ENCODE results near the gene XIST.

XIST gene

DNA sequence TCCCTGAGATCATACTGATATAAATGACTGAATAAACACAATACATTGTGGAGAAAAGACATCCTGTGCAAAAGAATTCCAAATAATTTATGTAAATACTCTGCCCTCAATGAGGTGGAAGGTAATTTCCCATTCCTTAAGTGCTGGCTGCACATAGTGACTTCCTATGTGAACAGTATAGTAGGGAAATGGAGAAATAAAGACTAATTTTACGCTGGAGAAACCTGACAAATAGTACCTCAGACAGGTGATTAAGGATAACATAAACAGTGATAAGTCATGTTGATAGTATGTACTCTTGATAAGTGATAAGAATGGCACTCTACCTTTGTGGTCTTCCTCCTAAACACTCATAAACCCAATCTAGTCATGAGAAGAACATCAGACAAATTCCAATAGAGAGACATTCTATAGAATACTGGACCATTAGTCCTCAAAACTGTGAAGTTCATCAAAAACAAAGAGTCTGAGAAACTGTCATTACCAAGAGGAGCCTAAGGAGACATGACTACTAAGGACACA is 15.5 kb downstream of the XIST start:
- H4K20me1 ChIP-seq (ENCODE audit: insufficient read depth, low read length): no peaks in the 10 kb centered on the region
- TF ChIP-seq, protein P1, sequence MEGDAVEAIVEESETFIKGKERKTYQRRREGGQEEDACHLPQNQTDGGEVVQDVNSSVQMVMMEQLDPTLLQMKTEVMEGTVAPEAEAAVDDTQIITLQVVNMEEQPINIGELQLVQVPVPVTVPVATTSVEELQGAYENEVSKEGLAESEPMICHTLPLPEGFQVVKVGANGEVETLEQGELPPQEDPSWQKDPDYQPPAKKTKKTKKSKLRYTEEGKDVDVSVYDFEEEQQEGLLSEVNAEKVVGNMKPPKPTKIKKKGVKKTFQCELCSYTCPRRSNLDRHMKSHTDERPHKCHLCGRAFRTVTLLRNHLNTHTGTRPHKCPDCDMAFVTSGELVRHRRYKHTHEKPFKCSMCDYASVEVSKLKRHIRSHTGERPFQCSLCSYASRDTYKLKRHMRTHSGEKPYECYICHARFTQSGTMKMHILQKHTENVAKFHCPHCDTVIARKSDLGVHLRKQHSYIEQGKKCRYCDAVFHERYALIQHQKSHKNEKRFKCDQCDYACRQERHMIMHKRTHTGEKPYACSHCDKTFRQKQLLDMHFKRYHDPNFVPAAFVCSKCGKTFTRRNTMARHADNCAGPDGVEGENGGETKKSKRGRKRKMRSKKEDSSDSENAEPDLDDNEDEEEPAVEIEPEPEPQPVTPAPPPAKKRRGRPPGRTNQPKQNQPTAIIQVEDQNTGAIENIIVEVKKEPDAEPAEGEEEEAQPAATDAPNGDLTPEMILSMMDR (IDR thresholded peaks at IDR 0.05; ENCODE audit: low read length): no peak
- no peak for TF ChIP-seq EZH2 (IDR thresholded peaks at IDR 0.05; ENCODE audit: borderline replicate concordance, low read length)

DNA sequence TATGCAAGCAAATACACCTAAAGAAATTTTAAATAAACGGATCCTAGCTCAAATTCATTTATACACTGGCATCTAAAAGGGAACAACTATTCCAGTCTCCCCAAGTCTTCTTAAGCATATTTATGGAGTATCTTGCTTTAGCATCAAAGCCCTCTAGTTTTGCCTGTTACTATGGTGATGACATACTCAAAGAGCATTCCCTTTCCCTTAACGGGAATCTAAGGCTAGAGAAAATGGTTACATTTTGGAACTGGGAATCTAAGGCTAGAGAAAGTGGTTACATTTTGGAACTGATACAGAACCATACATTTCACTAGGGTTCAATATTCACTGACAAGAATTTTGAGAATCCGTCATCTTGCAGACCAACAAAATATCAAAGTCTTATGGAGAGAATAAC is 18.3 kb downstream of the XIST start:
- Histone ChIP-seq H3K79me2 (ENCODE audit: insufficient read depth, low read length) (no peaks in the 10 kb centered on the region), H3K4me2 (ENCODE audit: low read length) (no peak overlapping the region), H3F3A (ENCODE audit: insufficient read depth, low read length) (no peaks in the 10 kb centered on the region), H3K9me3 (ENCODE audit: low read length) (no peaks in the 10 kb centered on the region), H2AFZ (ENCODE audit: low read length) (no peak overlapping the region), H4K20me1 (ENCODE audit: insufficient read depth, low read length) (no peaks in the 10 kb centered on the region), H3K4me3 (ENCODE audit: low read depth, low read length, poor library complexity, severe bottlenecking) (no peak overlapping the region), H3K4me1 (ENCODE audit: insufficient read depth, low read length, severe bottlenecking) (no peaks in the 10 kb centered on the region), H3K27me3 (ENCODE audit: insufficient read depth, low read length) (no peaks in the 10 kb centered on the region), H3K27ac (ENCODE audit: low read depth, low read length, poor library complexity, severe bottlenecking) (no peak overlapping the region), H3K9ac (ENCODE audit: low read length) (no peak overlapping the region), H3K9me2 (ENCODE audit: low read depth, low read length) (no peaks in the 10 kb centered on the region), H3K36me3 (ENCODE audit: insufficient read depth, low read length) (no peaks in the 10 kb centered on the region)
- TF ChIP-seq EZH2 (IDR thresholded peaks at IDR 0.05; ENCODE audit: borderline replicate concordance, low read length): no peak
- TF ChIP-seq, protein P1 (IDR thresholded peaks at IDR 0.05; ENCODE audit: low read length): no peak

More for the DNA sequence above, 15.5 kb downstream of the XIST start:
- Histone ChIP-seq H3K36me3 (ENCODE audit: insufficient read depth, low read length) (no peaks in the 10 kb centered on the region), H3K4me3 (ENCODE audit: low read depth, low read length, poor library complexity, severe bottlenecking) (no peak overlapping the region), H3K9ac (ENCODE audit: low read length) (no peak overlapping the region), H3K4me2 (ENCODE audit: low read length) (no peak overlapping the region), H3K9me3 (ENCODE audit: low read length) (no peaks in the 10 kb centered on the region), H2AFZ (ENCODE audit: low read length) (no peak overlapping the region), H3F3A (ENCODE audit: insufficient read depth, low read length) (no peaks in the 10 kb centered on the region), H3K4me1 (ENCODE audit: insufficient read depth, low read length, severe bottlenecking) (no peaks in the 10 kb centered on the region), H3K27ac (ENCODE audit: low read depth, low read length, poor library complexity, severe bottlenecking) (no peak overlapping the region), H3K27me3 (ENCODE audit: insufficient read depth, low read length) (no peaks in the 10 kb centered on the region), H3K79me2 (ENCODE audit: insufficient read depth, low read length) (no peaks in the 10 kb centered on the region), H3K9me2 (ENCODE audit: low read depth, low read length) (no peaks in the 10 kb centered on the region)

DNA sequence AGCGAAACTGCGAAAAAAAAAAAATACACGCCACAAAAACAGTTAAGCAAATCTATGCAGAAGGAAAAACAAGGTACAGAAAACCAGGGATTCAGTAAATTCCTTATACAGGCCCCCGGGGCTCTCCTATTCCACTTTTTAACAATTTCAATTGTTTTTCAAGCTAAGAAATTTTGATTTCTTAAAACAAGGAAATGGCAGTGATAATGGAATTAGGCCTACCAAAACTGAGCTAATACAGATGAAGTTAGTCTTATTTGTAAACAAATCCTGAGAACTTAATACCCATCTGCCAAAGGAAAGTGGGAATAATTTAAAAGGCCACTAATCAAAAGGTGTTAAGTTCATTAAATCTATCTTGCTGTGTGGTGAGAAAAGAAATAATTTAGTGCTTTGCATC is 20.2 kb downstream of the XIST start:
- Histone ChIP-seq H3F3A (ENCODE audit: insufficient read depth, low read length) (no peaks in the 10 kb centered on the region), H3K9me3 (ENCODE audit: low read length) (no peaks in the 10 kb centered on the region), H3K27me3 (ENCODE audit: insufficient read depth, low read length) (no peaks in the 10 kb centered on the region), H3K79me2 (ENCODE audit: insufficient read depth, low read length) (no peaks in the 10 kb centered on the region), H3K9ac (ENCODE audit: low read length) (no peak overlapping the region), H3K36me3 (ENCODE audit: insufficient read depth, low read length) (no peaks in the 10 kb centered on the region), H2AFZ (ENCODE audit: low read length) (no peak overlapping the region), H4K20me1 (ENCODE audit: insufficient read depth, low read length) (no peaks in the 10 kb centered on the region), H3K9me2 (ENCODE audit: low read depth, low read length) (no peaks in the 10 kb centered on the region), H3K4me1 (ENCODE audit: insufficient read depth, low read length, severe bottlenecking) (no peaks in the 10 kb centered on the region), H3K4me3 (ENCODE audit: low read depth, low read length, poor library complexity, severe bottlenecking) (no peak overlapping the region), H3K27ac (ENCODE audit: low read depth, low read length, poor library complexity, severe bottlenecking) (no peak overlapping the region), H3K4me2 (ENCODE audit: low read length) (no peak overlapping the region)
- TF ChIP-seq EZH2 (IDR thresholded peaks at IDR 0.05; ENCODE audit: borderline replicate concordance, low read length): no peak
- TF ChIP-seq, protein P1 (IDR thresholded peaks at IDR 0.05; ENCODE audit: low read length): no peak

Data from OCI-LY1 (cell line).